Activated naive CD8-positive, alpha-beta T cell treated with anti-CD3 and anti-CD28 coated beads for 36 hours (primary cell): ENCODE measurements around the gene RRAS2. TPM values are rescaled to one million over a fixed set of nuclear protein-coding genes. Genes with fewer than 3 reads are reported as not detected.
"Not testable (repeated sequence)": the region's sequence is repeated elsewhere in the genome, so short reads cannot be mapped to it uniquely, and the experiment has no call there.

Experiments used
- DNase-seq: peaks from one replicate; pipeline ENCODE4 v3.0.0; 2021
- H3K27ac Mint-ChIP-seq: one replicate; pipeline ENCODE4 v1.8.0; 2022; ENCODE audit warnings: mild to moderate bottlenecking, moderate library complexity, mixed read lengths
- H3K27me3 Mint-ChIP-seq: one replicate; pipeline ENCODE4 v1.8.0; 2022; ENCODE audit warnings: mild to moderate bottlenecking, mixed read lengths
- H3K36me3 Mint-ChIP-seq: one replicate; pipeline ENCODE4 v1.8.0; 2021; ENCODE audit warnings: mild to moderate bottlenecking, mixed read lengths
- H3K4me1 Mint-ChIP-seq: one replicate; pipeline ENCODE4 v1.8.0; 2021; ENCODE audit warnings: mixed read lengths
- H3K4me3 Mint-ChIP-seq: one replicate; pipeline ENCODE4 v1.8.0; 2022; ENCODE audit warnings: mild to moderate bottlenecking, moderate library complexity, mixed read lengths
- H3K9me3 Mint-ChIP-seq: one replicate; pipeline ENCODE4 v1.8.0; 2022; ENCODE audit warnings: mixed read lengths
- total RNA-seq, 2 experiments: library from RNA; stranded (reverse); gene quantifications; one replicate each; pipeline ENCODE4 v1.2.3, GENCODE V29; 2021

The RRAS2 gene
- total RNA-seq, 2 experiments from 2014 or later = 70.7 to 72.7 TPM

DNA sequence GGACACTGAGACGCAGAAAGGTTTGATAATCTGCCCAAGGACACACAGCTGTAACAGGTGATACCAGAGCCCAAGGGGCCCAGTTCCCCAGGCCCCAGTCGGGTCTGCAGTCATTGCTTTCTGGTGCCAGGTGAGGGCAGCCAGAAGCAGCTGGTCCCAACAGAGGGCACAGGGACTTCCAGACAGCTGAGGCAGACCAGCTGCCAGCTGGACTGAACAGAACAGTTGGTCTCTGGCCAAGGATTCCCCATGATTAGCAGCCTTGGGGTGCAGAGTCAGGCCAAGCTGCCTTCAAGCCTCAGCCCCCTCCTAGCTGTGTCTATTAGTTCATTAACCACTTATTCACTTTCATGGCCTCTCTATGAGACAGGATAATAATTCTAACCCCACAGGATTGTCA lies 105.6 kb downstream of the RRAS2 start:
- DNase-seq = no peak
- H3K9me3 Mint-ChIP-seq = no peaks in the 10 kb centered on the region
- H3K27ac Mint-ChIP-seq = no peak overlapping the region
- no peak overlapping the region for H3K4me3 Mint-ChIP-seq
- peaks cover 10% of the 10 kb centered on the region for H3K4me1 Mint-ChIP-seq
- H3K27me3 Mint-ChIP-seq = no peaks in the 10 kb centered on the region
- H3K36me3 Mint-ChIP-seq = no peaks in the 10 kb centered on the region

- H3K36me3 Mint-ChIP-seq, H3K27me3 Mint-ChIP-seq, H3K9me3 Mint-ChIP-seq, H3K4me3 Mint-ChIP-seq, DNase-seq, H3K27ac Mint-ChIP-seq: not testable (repeated sequence)
- H3K4me1 Mint-ChIP-seq = peaks cover 16% of the 10 kb centered on the region
These were observed 106.5 kb downstream of the RRAS2 start for GRCh38 chr11:14252501-14252900.

DNA sequence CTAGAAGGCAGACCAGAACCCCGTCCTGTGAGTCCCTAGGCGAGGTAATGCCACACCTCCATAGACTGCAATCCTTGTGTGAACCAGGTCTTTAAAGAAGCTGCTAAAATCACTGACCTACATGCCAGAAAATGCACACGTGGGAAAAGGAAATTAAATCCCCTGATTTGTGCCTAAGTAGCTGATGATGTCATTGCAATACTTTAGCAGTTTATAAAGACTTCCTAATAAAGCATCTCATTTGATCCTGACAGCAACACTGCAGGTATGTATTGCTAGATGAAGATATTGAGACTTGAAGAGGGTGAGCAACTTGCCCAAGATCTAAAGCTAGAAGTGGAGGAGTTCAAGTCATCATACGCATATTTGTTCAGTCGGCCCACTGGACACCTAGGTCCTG lies 107.2 kb downstream of the RRAS2 start:
- H3K9me3 Mint-ChIP-seq = no peaks in the 10 kb centered on the region
- H3K4me1 Mint-ChIP-seq = peaks cover 16% of the 10 kb centered on the region
- H3K27ac Mint-ChIP-seq = no peak overlapping the region

DNA sequence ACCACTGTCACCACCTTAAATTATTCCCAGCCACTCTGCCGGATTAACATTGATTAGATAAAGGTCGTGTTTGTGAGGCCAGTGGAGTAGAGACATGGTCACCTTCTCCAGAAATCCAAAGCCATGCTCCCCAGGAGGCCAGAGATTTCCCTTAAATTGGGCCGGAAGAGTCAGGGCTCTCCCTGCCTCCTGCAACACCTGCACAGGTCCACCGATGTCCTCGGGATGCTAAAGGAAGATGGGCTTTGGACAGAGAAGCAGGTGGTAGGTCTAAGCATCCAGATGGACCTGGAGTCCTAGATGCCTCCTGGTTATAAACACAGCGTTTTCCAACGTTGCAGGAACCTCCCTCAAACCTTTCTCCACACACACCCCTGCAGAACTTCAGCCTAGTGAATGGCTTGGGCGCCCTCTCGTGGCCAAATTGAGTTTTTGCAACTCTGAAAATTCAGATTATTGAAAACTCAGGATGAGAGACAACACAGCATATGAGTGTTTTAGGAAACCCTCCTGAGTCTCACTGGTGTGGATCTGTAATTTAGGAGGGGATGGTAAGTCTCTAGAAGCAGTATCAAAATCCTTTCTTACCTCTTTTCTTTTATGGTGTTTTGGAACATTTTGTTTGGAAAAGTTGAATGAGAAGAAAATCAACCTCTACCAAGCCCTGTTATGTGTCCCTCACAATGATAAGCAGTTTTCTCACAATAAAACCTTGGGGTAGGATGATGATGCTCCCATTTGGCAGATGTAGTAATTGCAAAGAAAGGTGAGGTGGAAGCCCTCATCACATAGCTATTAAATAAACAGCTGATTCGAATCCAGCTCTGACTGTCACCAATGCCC lies 109.6 kb downstream of the RRAS2 start:
- no peaks in the 10 kb centered on the region for H3K36me3 Mint-ChIP-seq
- H3K9me3 Mint-ChIP-seq = no peaks in the 10 kb centered on the region
- peak; percentile 61 for DNase-seq
- no peaks in the 10 kb centered on the region for H3K27me3 Mint-ChIP-seq
- peaks cover 16% of the 10 kb centered on the region for H3K4me1 Mint-ChIP-seq
- H3K27ac Mint-ChIP-seq = no peak overlapping the region
- no peak overlapping the region for H3K4me3 Mint-ChIP-seq

More for the DNA sequence above, 107.2 kb downstream of the RRAS2 start:
- Mint-ChIP-seq H3K27me3 (no peaks in the 10 kb centered on the region), H3K4me3 (no peak overlapping the region), H3K36me3 (no peaks in the 10 kb centered on the region)
- no peak for DNase-seq

DNA sequence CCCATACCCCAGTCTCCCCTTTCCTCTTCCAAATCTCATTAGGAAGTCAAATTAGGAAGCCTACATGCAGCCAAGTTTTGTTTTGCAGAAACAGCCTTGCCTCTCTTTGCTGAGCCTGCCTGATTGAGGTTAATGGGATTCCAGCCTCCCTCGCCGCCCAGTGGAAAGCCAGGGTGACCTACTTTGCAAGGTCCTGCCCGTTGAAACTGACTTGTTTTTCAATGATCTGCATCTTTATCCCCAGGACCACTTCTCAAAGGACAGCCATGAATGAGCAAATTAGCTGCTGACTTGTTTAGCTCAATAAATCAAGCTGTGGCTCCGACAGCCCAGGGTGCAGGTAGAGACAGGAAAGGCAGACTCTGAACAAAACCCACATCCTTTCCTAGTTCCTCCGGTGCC lies 110.4 kb downstream of the RRAS2 start:
- no peaks in the 10 kb centered on the region for H3K27me3 Mint-ChIP-seq
- no peak overlapping the region for H3K27ac Mint-ChIP-seq
- no peaks in the 10 kb centered on the region for H3K9me3 Mint-ChIP-seq
- DNase-seq = no peak
- no peaks in the 10 kb centered on the region for H3K36me3 Mint-ChIP-seq
- H3K4me3 Mint-ChIP-seq = no peak overlapping the region
- peaks cover 16% of the 10 kb centered on the region for H3K4me1 Mint-ChIP-seq

DNA sequence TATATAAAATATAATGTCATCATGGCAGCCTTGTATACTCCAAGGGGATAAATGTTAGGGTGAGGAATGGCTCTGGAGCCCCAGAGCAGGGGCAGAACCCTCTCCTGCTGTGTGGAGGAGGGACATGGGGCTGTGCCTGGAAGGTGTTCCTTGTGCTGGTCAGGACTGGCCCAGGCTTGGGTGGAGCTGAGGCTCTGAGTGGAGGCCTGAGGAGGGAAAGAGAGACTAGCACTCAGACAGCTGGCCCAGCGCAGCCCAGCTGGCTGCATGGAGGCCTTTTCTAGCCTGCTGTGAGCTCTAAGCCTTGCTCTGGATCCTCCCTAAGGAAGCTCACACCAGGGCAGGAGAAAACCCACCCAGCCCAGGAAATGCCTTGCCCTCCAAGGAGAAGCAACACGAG lies 113.5 kb downstream of the RRAS2 start:
- no peak for DNase-seq
- Mint-ChIP-seq H3K4me3 (no peak overlapping the region), H3K4me1 (peaks cover 16% of the 10 kb centered on the region), H3K27ac (no peak overlapping the region), H3K9me3 (no peaks in the 10 kb centered on the region), H3K27me3 (no peaks in the 10 kb centered on the region), H3K36me3 (no peaks in the 10 kb centered on the region)

GRCh38 chr11:14244926-14245325 lies 114.1 kb downstream of the RRAS2 start:
- peaks cover 16% of the 10 kb centered on the region for H3K4me1 Mint-ChIP-seq
- no peaks in the 10 kb centered on the region for H3K9me3 Mint-ChIP-seq
- no peak overlapping the region for H3K27ac Mint-ChIP-seq
- DNase-seq = no peak
- no peaks in the 10 kb centered on the region for H3K36me3 Mint-ChIP-seq
- H3K4me3 Mint-ChIP-seq = no peak overlapping the region
- no peaks in the 10 kb centered on the region for H3K27me3 Mint-ChIP-seq

- no peak overlapping the region for H3K4me3 Mint-ChIP-seq
- no peaks in the 10 kb centered on the region for H3K9me3 Mint-ChIP-seq
- no peak overlapping the region for H3K27ac Mint-ChIP-seq
- H3K27me3 Mint-ChIP-seq = no peaks in the 10 kb centered on the region
- peaks cover under 1% of the 10 kb centered on the region for H3K4me1 Mint-ChIP-seq
- H3K36me3 Mint-ChIP-seq = no peaks in the 10 kb centered on the region
- DNase-seq = no peak
These were observed 116.2 kb downstream of the RRAS2 start for GRCh38 chr11:14242733-14243132.

GRCh38 chr11:14242187-14242586 lies 116.8 kb downstream of the RRAS2 start:
- Mint-ChIP-seq H3K36me3 (no peaks in the 10 kb centered on the region), H3K9me3 (no peaks in the 10 kb centered on the region), H3K27me3 (no peaks in the 10 kb centered on the region), H3K4me1 (no peaks in the 10 kb centered on the region), H3K27ac (no peak overlapping the region), H3K4me3 (no peak overlapping the region)
- no peak for DNase-seq

DNA sequence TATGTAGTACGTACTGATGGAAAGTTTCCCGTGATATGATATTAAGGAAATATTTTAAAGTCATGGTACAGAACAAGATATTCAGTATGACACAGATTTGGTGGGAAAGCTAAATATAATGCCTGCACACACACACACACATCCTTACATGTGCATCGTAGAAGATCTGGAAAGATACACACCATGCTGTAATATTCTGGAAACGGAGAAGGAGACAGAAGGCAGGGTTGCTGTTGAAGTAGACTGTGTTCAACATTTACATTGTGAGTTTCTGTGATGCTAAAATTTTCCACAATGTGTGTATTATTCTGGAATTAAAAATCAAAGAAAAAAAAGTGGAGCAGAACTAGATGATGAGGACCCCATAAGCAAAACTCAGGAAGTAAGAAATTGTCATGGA lies 118.0 kb downstream of the RRAS2 start:
- Mint-ChIP-seq H3K9me3 (no peaks in the 10 kb centered on the region), H3K4me1 (no peaks in the 10 kb centered on the region), H3K4me3 (no peak overlapping the region), H3K27ac (no peak overlapping the region), H3K36me3 (no peaks in the 10 kb centered on the region), H3K27me3 (no peaks in the 10 kb centered on the region)
- DNase-seq = no peak

GRCh38 chr11:14240221-14240620 lies 118.8 kb downstream of the RRAS2 start:
- Mint-ChIP-seq H3K27me3 (no peaks in the 10 kb centered on the region), H3K4me3 (no peak overlapping the region), H3K36me3 (no peaks in the 10 kb centered on the region), H3K4me1 (no peaks in the 10 kb centered on the region), H3K27ac (no peak overlapping the region), H3K9me3 (no peaks in the 10 kb centered on the region)
- no peak for DNase-seq

DNA sequence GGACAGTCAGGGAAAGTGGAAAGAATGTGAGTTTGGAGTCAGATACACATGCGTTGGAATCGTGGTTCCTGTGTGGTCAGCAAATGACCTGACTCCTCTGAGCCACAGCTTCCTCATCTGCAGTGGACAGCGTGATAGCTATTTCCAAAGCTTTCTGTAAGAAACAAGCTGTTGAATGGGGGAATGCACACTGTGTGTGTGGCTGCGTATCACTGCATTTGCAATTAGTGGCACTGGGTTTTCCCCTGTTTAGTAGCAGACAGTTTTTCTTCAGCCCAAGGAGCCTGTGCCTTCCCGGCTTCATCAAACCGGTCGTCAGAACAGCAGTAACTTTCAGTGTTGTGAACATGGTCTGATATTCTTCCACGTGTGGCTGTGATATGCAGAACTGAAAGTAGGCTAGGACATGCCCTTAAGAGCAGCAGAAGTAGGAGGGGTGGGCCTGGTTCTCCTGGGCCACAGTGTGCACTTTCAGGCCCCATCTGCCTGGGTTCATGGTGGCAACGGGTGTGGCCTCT lies 121.5 kb downstream of the RRAS2 start:
- Mint-ChIP-seq H3K27ac (no peak overlapping the region), H3K4me3 (no peak overlapping the region), H3K27me3 (no peaks in the 10 kb centered on the region), H3K36me3 (no peaks in the 10 kb centered on the region), H3K9me3 (no peaks in the 10 kb centered on the region), H3K4me1 (no peaks in the 10 kb centered on the region)
- no peak for DNase-seq

GRCh38 chr11:14235701-14236100 lies 123.3 kb downstream of the RRAS2 start:
- no peaks in the 10 kb centered on the region for H3K4me1 Mint-ChIP-seq
- DNase-seq = no peak
- no peaks in the 10 kb centered on the region for H3K27me3 Mint-ChIP-seq
- no peaks in the 10 kb centered on the region for H3K36me3 Mint-ChIP-seq
- no peak overlapping the region for H3K4me3 Mint-ChIP-seq
- H3K27ac Mint-ChIP-seq = no peak overlapping the region
- no peaks in the 10 kb centered on the region for H3K9me3 Mint-ChIP-seq

GRCh38 chr11:14234446-14234845 lies 124.5 kb downstream of the RRAS2 start:
- no peaks in the 10 kb centered on the region for H3K36me3 Mint-ChIP-seq
- no peaks in the 10 kb centered on the region for H3K4me1 Mint-ChIP-seq
- H3K9me3 Mint-ChIP-seq = no peaks in the 10 kb centered on the region
- no peak overlapping the region for H3K27ac Mint-ChIP-seq
- no peak for DNase-seq
- no peak overlapping the region for H3K4me3 Mint-ChIP-seq
- no peaks in the 10 kb centered on the region for H3K27me3 Mint-ChIP-seq

DNA sequence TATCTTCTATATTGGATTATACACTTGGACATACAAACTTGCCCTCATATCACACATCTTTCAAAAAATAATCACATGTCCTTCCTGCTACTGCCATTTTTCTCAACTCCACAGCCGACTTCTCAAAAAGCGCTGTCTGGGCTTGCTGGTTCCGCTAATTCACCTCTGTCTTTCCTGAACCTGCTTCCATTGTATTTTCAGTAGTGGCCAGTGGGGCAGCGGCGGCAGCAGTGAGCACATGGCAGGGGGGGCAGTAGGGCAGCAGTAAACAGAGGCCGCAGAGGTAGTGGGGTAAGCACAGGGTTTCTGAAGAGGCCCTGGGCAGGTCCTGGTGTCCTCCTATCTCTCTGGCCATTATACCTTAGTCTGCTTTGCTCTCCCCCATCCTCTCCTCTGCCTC lies 126.3 kb downstream of the RRAS2 start:
- Mint-ChIP-seq H3K27ac (no peak overlapping the region), H3K9me3 (no peaks in the 10 kb centered on the region), H3K4me3 (no peak overlapping the region), H3K36me3 (no peaks in the 10 kb centered on the region), H3K4me1 (no peaks in the 10 kb centered on the region), H3K27me3 (no peaks in the 10 kb centered on the region)
- no peak for DNase-seq

DNA sequence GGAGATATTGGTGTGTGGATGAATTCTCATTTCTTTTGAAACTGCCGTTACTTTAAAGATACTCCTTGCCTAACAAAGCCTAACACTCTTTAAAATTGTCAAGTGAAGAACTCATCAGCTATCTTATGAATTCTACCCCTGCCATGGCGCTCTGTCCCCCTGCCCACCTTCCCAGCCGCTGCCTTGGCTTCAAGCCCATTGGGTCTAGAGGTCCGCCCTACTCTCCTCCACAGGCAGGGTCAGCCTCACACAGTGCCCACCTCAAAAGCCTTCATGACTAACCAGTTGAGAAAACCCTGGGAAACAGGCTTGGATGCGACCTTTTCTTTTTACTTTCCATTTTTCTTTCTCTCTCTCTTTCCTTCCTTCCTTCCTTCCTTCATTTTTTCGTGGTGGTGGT lies 128.6 kb downstream of the RRAS2 start:
- Mint-ChIP-seq H3K9me3 (peaks cover 1% of the 10 kb centered on the region), H3K36me3 (no peaks in the 10 kb centered on the region), H3K4me1 (no peaks in the 10 kb centered on the region), H3K27me3 (no peaks in the 10 kb centered on the region), H3K4me3 (no peak overlapping the region), H3K27ac (no peak overlapping the region)
- DNase-seq = no peak
